GM12874 (cell line): ENCODE measurements around the gene CST3.

Source experiments
- TF ChIP-seq, protein P1 (sequence below): IDR thresholded peaks from 2 replicates; pipeline ENCODE4 v1.5.1; 2011; ENCODE audit warnings: low read depth, mild to moderate bottlenecking, control low read depth, low read length, moderate library complexity; ENCODE audit not compliant: insufficient read depth

CST3 gene

GRCh38 chr20:23585449-23585807 lies 52.3 kb downstream of the CST3 start:
- TF ChIP-seq, protein P1, sequence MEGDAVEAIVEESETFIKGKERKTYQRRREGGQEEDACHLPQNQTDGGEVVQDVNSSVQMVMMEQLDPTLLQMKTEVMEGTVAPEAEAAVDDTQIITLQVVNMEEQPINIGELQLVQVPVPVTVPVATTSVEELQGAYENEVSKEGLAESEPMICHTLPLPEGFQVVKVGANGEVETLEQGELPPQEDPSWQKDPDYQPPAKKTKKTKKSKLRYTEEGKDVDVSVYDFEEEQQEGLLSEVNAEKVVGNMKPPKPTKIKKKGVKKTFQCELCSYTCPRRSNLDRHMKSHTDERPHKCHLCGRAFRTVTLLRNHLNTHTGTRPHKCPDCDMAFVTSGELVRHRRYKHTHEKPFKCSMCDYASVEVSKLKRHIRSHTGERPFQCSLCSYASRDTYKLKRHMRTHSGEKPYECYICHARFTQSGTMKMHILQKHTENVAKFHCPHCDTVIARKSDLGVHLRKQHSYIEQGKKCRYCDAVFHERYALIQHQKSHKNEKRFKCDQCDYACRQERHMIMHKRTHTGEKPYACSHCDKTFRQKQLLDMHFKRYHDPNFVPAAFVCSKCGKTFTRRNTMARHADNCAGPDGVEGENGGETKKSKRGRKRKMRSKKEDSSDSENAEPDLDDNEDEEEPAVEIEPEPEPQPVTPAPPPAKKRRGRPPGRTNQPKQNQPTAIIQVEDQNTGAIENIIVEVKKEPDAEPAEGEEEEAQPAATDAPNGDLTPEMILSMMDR: no peak

GRCh38 chr20:23584434-23585199 lies 53.1 kb downstream of the CST3 start:
- TF ChIP-seq, protein P1: no peak
